ENCODE measurements around the gene TNS1.

DNA sequence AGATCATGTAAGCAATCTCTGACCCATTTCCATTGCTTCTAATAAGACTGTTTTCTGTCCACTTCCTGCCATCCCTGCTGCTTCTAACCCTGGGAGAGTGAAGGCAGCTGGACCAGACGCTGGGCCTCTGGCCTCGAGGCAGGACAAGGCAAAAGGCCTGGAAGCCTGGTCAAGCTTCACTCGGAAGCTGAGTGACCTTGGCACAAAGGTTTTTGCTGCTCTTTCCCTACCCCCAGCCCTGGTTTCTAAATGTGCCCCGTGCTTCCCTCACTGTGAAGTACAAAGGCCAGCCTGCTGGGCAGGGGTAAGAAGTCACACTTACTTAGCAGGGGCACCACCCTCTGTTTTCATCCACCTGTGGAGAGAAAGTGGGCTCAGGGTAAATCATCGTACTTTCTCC is 195.0 kb downstream of the TNS1 start:
- no peak for TF ChIP-seq CTCF (IDR thresholded peaks at IDR 0.05)
- no peak for TF ChIP-seq POLR2A (IDR thresholded peaks at IDR 0.05)

Data from thyroid gland (tissue), 4 donors.